PFSK-1 (cell line): ENCODE results near the gene PCSK9.

Experiments
- FOXP2 ChIP-seq: optimal IDR thresholded peaks from 2 replicates; pipeline ENCODE3; 2011; ENCODE audit warnings: borderline replicate concordance, control low read depth, inconsistent platforms; ENCODE audit not compliant: insufficient read depth; ENCODE audit errors: extremely low read length, extremely low read depth
- POLR2AphosphoS5 ChIP-seq: IDR thresholded peaks from 2 replicates; pipeline ENCODE4 v1.6.1; 2012; ENCODE audit warnings: low read depth, mild to moderate bottlenecking, control low read depth, low read length, moderate library complexity
- SIN3A ChIP-seq: IDR thresholded peaks from 2 replicates; pipeline ENCODE4 v1.6.1; 2012; ENCODE audit warnings: mild to moderate bottlenecking, low read length, moderate library complexity, borderline replicate concordance; ENCODE audit not compliant: insufficient read depth
- TAF1 ChIP-seq: IDR thresholded peaks from 2 replicates; pipeline ENCODE4 v1.6.1; 2012; ENCODE audit warnings: low read length, control low read depth, borderline replicate concordance; ENCODE audit not compliant: insufficient read depth
- TF ChIP-seq, protein P1 (sequence below), 2 experiments: IDR thresholded peaks; 2 replicates each; pipeline versions ENCODE4 v1.6.1 to v1.8.0; 2011 to 2012; ENCODE audit warnings: low read depth in 2 of 2, low read length in 2 of 2, control low read depth in 1 of 2, inconsistent platforms in 1 of 2, mild to moderate bottlenecking in 1 of 2, moderate library complexity in 1 of 2; ENCODE audit not compliant: insufficient read depth in 1 of 2

The PCSK9 gene

DNA sequence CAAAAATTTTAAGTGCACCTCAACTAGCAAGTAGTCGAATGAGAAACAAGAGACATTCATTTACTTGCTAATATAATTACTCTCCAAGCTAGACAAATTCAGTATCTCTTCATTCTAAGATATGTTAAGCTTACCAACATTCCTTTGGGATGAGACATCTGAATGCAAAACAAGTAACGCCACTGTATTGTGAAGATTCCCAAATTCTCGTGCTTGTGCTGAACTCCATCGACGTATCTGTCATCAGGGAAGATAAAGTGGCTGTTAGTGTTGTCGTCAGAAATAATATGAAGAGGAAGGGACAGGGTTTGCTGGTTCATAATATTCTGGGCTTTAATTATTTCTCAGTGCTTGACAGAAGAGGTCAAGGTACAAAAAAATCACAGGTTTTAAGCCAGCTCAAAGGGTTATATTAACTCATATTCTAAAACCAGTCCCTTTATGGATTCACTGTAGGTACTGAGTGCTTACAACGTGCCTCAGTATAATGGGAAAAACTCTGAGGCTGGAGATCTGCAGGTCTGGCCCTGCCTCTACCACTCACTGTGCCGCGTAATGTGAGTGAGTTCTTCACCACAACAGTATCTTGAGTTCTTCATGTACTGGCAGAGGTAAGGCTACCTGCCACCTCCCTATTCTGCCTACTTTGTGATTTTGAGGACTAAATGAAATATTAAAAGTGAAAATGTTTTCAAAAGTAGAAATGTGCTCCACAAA, 42.0 kb downstream of the PCSK9 start:
- TF ChIP-seq, protein P1, sequence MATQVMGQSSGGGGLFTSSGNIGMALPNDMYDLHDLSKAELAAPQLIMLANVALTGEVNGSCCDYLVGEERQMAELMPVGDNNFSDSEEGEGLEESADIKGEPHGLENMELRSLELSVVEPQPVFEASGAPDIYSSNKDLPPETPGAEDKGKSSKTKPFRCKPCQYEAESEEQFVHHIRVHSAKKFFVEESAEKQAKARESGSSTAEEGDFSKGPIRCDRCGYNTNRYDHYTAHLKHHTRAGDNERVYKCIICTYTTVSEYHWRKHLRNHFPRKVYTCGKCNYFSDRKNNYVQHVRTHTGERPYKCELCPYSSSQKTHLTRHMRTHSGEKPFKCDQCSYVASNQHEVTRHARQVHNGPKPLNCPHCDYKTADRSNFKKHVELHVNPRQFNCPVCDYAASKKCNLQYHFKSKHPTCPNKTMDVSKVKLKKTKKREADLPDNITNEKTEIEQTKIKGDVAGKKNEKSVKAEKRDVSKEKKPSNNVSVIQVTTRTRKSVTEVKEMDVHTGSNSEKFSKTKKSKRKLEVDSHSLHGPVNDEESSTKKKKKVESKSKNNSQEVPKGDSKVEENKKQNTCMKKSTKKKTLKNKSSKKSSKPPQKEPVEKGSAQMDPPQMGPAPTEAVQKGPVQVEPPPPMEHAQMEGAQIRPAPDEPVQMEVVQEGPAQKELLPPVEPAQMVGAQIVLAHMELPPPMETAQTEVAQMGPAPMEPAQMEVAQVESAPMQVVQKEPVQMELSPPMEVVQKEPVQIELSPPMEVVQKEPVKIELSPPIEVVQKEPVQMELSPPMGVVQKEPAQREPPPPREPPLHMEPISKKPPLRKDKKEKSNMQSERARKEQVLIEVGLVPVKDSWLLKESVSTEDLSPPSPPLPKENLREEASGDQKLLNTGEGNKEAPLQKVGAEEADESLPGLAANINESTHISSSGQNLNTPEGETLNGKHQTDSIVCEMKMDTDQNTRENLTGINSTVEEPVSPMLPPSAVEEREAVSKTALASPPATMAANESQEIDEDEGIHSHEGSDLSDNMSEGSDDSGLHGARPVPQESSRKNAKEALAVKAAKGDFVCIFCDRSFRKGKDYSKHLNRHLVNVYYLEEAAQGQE (IDR thresholded peaks at IDR 0.05; ENCODE audit: insufficient read depth in 1 of 2, low read depth in 2 of 2, low read length in 2 of 2) = no peak
- TF ChIP-seq POLR2AphosphoS5 (no peak), TAF1 (no peak), FOXP2 (no peak), SIN3A (no peak)

DNA sequence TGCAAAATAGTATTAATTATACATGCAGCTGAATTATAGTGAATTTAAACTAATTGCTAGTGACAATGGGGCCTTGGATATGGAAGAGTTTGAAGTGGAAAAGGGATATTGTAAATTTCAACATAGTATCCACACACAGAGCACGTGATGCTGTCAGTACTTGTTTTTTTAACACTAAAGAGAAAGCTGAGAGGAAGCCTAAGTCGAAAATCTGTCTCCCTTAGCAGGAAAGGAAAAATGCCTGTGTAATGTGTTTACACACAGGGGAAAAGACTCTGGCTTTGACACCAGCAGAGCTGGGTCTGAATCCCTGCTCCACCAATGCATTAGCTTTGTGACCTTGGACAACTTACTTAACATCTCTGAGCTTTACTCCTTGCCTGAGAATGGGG, 42.6 kb downstream of the PCSK9 start:
- no peak for TF ChIP-seq POLR2AphosphoS5
- TF ChIP-seq SIN3A = no peak
- TF ChIP-seq, protein P1 (IDR thresholded peaks at IDR 0.05; ENCODE audit: insufficient read depth in 1 of 2, low read depth in 2 of 2, low read length in 2 of 2) = no peak
- no peak for TF ChIP-seq FOXP2
- TF ChIP-seq TAF1 = no peak

DNA sequence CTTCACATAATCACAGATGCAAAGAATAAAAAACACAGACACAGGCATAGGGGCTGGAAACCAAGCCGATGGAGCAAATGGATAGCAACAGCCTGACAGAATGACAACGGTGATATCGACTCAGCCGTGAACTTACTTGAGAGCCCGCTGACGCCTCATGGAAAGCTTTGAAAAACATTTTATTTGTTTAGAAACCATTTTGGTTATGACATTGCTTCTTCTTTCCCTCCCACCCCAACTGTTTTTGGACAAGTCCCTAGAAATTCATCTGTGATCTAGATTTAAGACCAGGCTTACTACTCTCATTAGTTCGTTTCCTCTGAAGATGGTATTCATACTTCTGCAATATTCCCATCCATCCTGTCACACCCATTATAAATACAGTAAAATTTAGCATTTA, 44.9 kb downstream of the PCSK9 start:
- TF ChIP-seq POLR2AphosphoS5 (no peak), TAF1 (no peak), FOXP2 (no peak), SIN3A (no peak)
- TF ChIP-seq, protein P1 (IDR thresholded peaks at IDR 0.05; ENCODE audit: insufficient read depth in 1 of 2, low read depth in 2 of 2, low read length in 2 of 2) = no peak

DNA sequence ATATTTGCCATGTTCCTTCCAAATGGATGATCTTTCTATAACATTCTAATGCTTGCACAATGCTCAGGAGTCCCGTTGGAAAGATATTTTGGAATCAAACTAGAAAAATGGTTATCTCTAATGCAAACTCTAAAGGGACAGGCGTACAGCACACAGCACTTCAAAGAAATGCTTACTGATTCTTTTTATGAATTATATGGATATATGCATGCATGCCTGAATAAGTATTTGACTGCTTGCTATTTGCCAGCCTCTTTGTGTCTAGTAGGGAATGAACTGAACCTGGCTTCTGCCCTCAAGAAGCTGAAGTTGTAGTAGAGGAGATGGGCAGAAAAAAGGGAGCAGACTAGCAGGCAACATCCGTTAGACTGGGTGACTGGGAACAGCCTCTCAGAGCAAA, 48.1 kb downstream of the PCSK9 start:
- TF ChIP-seq FOXP2 = no peak
- TF ChIP-seq TAF1 = no peak
- TF ChIP-seq POLR2AphosphoS5 = no peak
- no peak for TF ChIP-seq SIN3A

DNA sequence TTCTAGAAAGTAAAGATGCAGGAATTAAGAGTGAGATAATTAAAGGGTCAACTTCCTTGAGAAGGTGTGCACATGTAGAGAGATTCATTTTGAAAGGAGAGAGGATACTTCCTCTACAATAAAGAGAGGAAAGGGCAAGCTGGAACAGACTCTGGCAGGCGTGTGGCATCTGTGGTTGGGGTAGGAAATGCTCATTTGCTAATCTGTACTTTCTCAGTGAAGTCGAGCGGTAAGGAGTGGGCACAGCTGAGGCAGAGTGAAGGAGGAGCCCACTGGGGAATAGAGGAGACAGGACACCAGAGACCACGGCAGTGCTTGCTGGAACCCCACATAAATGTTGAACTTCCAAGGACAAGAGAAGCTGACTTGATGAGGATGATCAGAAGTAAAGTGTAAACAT, 49.1 kb downstream of the PCSK9 start:
- TF ChIP-seq, protein P1 (IDR thresholded peaks at IDR 0.05; ENCODE audit: insufficient read depth in 1 of 2, low read depth in 2 of 2, low read length in 2 of 2) = no peak
- TF ChIP-seq SIN3A (no peak), FOXP2 (no peak)
